HCT116 (cell line): ENCODE data around the gene PDE4B. TPM values are rescaled to one million over a fixed set of nuclear protein-coding genes. Genes with fewer than 3 reads are reported as not detected.

Source experiments
- ATAC-seq: fragments of 200-7000 bp; cut with Tn5 transposase; 2 replicates; pipeline ENCODE4 v1.9.1; 2020; ENCODE audit warnings: mild to moderate bottlenecking, moderate library complexity
- BruUV-seq: library from RNA; stranded (reverse); fragments of 400-500 nt; replicated peaks from 2 replicates; lab custom pipeline; 2021; lab: Mats Ljungman, UMichigan
- CTCF ChIA-PET: fragments of 300-600 bp; sonication (Branson Sonifier 250); formaldehyde crosslinking; loops from one replicate; lab custom pipeline; 2021; ENCODE audit warnings: antibody characterized with exemption; lab: Charles Lee
- POLR2A ChIA-PET: fragments of 300-600, 350-600 bp; sonication (Branson Sonifier 250); formaldehyde crosslinking; loops from one replicate; lab custom pipeline; 2021; ENCODE audit warnings: antibody characterized with exemption; lab: Charles Lee
- RAD21 ChIA-PET, 2 experiments: fragments of 300-600 bp; sonication (Branson Sonifier 250); formaldehyde crosslinking; loops; one replicate each; lab custom pipeline; 2023; ENCODE audit warnings: low total read pairs in 2 of 2; ENCODE audit not compliant: uncharacterized antibody in 2 of 2, unreplicated experiment in 2 of 2, low non-redundant PET in 1 of 2; lab: Charles Lee
- DNase-seq: peaks from one replicate; pipeline ENCODE4 v3.0.0-alpha.2; 2010; ENCODE audit warnings: low read depth, low spot score
- H2AFZ ChIP-seq: fragments of 200-600 bp; shearing (Covaris generic), sonication (generic); 2 replicates; pipeline ENCODE4 v1.6.1; 2017; ENCODE audit warnings: low read depth, mixed run types, mixed read lengths, antibody characterized with exemption, low read length; ENCODE audit not compliant: poor library complexity, severe bottlenecking
- H3K27ac ChIP-seq: 2 replicates; pipeline ENCODE4 v1.5.1; 2012; ENCODE audit warnings: low read depth, low read length
- H3K27me3 ChIP-seq: fragments of 200-600 bp; sonication (generic); 2 replicates; pipeline ENCODE4 v1.6.1; 2016; ENCODE audit warnings: mixed run types, low read length, mixed read lengths; ENCODE audit not compliant: insufficient read depth
- H3K36me3 ChIP-seq, 2 experiments: fragments of 200-500 bp in 1 of 2; fragments of 200-600 bp in 1 of 2; sonication (Bioruptor generic) in 1 of 2; sonication (generic) in 1 of 2; 2 replicates each; pipeline versions ENCODE4 v1.5.1 to v1.6.1; 2014 to 2016; ENCODE audit warnings: low read length in 2 of 2, inconsistent platforms in 1 of 2, mixed read lengths in 1 of 2, mixed run types in 1 of 2; ENCODE audit not compliant: insufficient read depth in 2 of 2, control insufficient read depth in 1 of 2
- H3K4me1 ChIP-seq, 2 experiments: fragments of 200-600 bp in 1 of 2; sonication (generic) in 1 of 2; 2 replicates each; pipeline versions ENCODE4 v1.5.1 to v1.6.1; 2012 to 2017; ENCODE audit warnings: low read length in 2 of 2, inconsistent platforms in 1 of 2, mild to moderate bottlenecking in 1 of 2, mixed read lengths in 1 of 2, mixed run types in 1 of 2, moderate library complexity in 1 of 2; ENCODE audit not compliant: insufficient read depth in 2 of 2, control insufficient read depth in 1 of 2
- H3K4me2 ChIP-seq: fragments of 200-600 bp; sonication (generic); 2 replicates; pipeline ENCODE4 v1.6.1; 2017; ENCODE audit warnings: mixed run types, low read length, mixed read lengths
- H3K4me3 ChIP-seq, 2 experiments: fragments of 200-600 bp in 1 of 2; sonication (generic) in 1 of 2; replicated peaks in 1 of 2; 2 replicates each; pipeline ENCODE4 v1.5.1; 2011 to 2016; ENCODE audit warnings: low read length in 2 of 2, control low read depth in 1 of 2, low read depth in 1 of 2, mild to moderate bottlenecking in 1 of 2, mixed read lengths in 1 of 2, mixed run types in 1 of 2
- H3K79me2 ChIP-seq: fragments of 200-600 bp; sonication (generic); 2 replicates; pipeline ENCODE4 v1.6.1; 2017; ENCODE audit warnings: mild to moderate bottlenecking, mixed run types, low read length, moderate library complexity, mixed read lengths; ENCODE audit not compliant: insufficient read depth
- H3K9ac ChIP-seq: fragments of 200-600 bp; sonication (generic); 2 replicates; pipeline ENCODE4 v1.6.1; 2016; ENCODE audit warnings: low read length, mixed read lengths
- H3K9me2 ChIP-seq: fragments of 200-600 bp; sonication (generic), shearing (Covaris generic); 2 replicates; pipeline ENCODE4 v1.6.1; 2017; ENCODE audit warnings: mixed run types, mild to moderate bottlenecking, moderate library complexity; ENCODE audit not compliant: insufficient read depth
- H3K9me3 ChIP-seq, 2 experiments: fragments of 200-500 bp in 1 of 2; fragments of 200-600 bp in 1 of 2; sonication (Bioruptor generic) in 1 of 2; sonication (generic) in 1 of 2; 2 replicates each; pipeline ENCODE4 v1.6.1; 2014 to 2017; ENCODE audit warnings: low read length in 2 of 2, mixed read lengths in 2 of 2, inconsistent platforms in 1 of 2, low read depth in 1 of 2, mild to moderate bottlenecking in 1 of 2, mixed run types in 1 of 2, moderate library complexity in 1 of 2; ENCODE audit not compliant: control insufficient read depth in 1 of 2, insufficient read depth in 1 of 2
- H4K20me1 ChIP-seq: fragments of 200-600 bp; sonication (generic), shearing (Covaris generic); 2 replicates; pipeline ENCODE4 v1.6.1; 2017; ENCODE audit warnings: mixed run types, mild to moderate bottlenecking, moderate library complexity; ENCODE audit not compliant: insufficient read depth
- ATF3 ChIP-seq: IDR thresholded peaks from 2 replicates; pipeline ENCODE4 v1.6.1; 2012
- CBX3 ChIP-seq: IDR thresholded peaks from 2 replicates; pipeline ENCODE4 v1.6.1; 2012; ENCODE audit warnings: low read depth
- CEBPB ChIP-seq: IDR thresholded peaks from 2 replicates; pipeline ENCODE4 v1.6.1; 2012; ENCODE audit warnings: low read depth
- EGR1 ChIP-seq: IDR thresholded peaks from 2 replicates; pipeline ENCODE4 v1.6.1; 2012; ENCODE audit warnings: low read depth
- ELF1 ChIP-seq: IDR thresholded peaks from 2 replicates; pipeline ENCODE4 v1.6.1; 2012; ENCODE audit warnings: low read depth, borderline replicate concordance
- EZH2 ChIP-seq: fragments of 200-600 bp; sonication (generic); IDR thresholded peaks from 2 replicates; pipeline ENCODE4 v1.6.1; 2017; ENCODE audit warnings: antibody characterized with exemption, mixed run types
- EZH2phosphoT487 ChIP-seq: fragments of 200-600 bp; IDR thresholded peaks from 2 replicates; pipeline ENCODE4 v1.6.1; 2018; ENCODE audit warnings: antibody characterized with exemption, borderline replicate concordance
- POLR2AphosphoS5 ChIP-seq: IDR thresholded peaks from 2 replicates; pipeline ENCODE4 v1.6.1; 2011; ENCODE audit warnings: mild to moderate bottlenecking, low read depth, low read length, moderate library complexity
- RAD21 ChIP-seq: IDR thresholded peaks from 2 replicates; pipeline ENCODE4 v1.6.1; 2012; ENCODE audit warnings: low read depth, mild to moderate bottlenecking
- REST ChIP-seq: IDR thresholded peaks from 2 replicates; pipeline ENCODE4 v1.6.1; 2012; ENCODE audit warnings: low read depth
- SIN3A ChIP-seq: IDR thresholded peaks from 2 replicates; pipeline ENCODE4 v1.6.1; 2012; ENCODE audit warnings: low read depth
- SRF ChIP-seq: IDR thresholded peaks from 2 replicates; pipeline ENCODE4 v1.6.1; 2012; ENCODE audit warnings: low read depth
- YY1 ChIP-seq: IDR thresholded peaks from 2 replicates; pipeline ENCODE4 v1.6.1; 2011; ENCODE audit warnings: low read length, low read depth, moderate library complexity, mild to moderate bottlenecking; ENCODE audit not compliant: insufficient replicate concordance; ENCODE audit errors: extremely low read depth
- ZFX ChIP-seq: fragments of 450-650 bp; IDR thresholded peaks from 2 replicates; pipeline ENCODE4 v1.6.1; 2017
- ZNF274 ChIP-seq: fragments of 200-500 bp; sonication (Bioruptor generic); IDR thresholded peaks from 2 replicates; pipeline ENCODE4 v1.6.1; 2014; ENCODE audit warnings: mild to moderate bottlenecking, low read depth, low read length, inconsistent platforms
- intact Hi-C: fragments of 100-400 bp; cut with micrococcal nuclease; formaldehyde crosslinking; loops from 2 replicates; pipeline ENCODE4 v1.10.0; 2022
- total RNA-seq: library from RNA; stranded (reverse); gene quantifications from one replicate; pipeline ENCODE4 v1.2.1, GENCODE V29; 2021; ENCODE audit not compliant: unreplicated experiment
- TF ChIP-seq, protein P1 (sequence below), 3 experiments: fragments of 200-600 bp in 1 of 3; sonication (generic) in 1 of 3; IDR thresholded peaks in 2 of 3; conservative IDR thresholded peaks in 1 of 3; 2 replicates each; pipeline ENCODE4 v1.5.1; 2012 to 2017; ENCODE audit warnings: low read depth in 2 of 3, low read length in 2 of 3, antibody characterized with exemption in 1 of 3, borderline replicate concordance in 1 of 3, control low read depth in 1 of 3, mild to moderate bottlenecking in 1 of 3, mixed read lengths in 1 of 3, mixed run types in 1 of 3, moderate library complexity in 1 of 3; ENCODE audit not compliant: insufficient read depth in 1 of 3

Gene PDE4B
- total RNA-seq, 1 experiment from 2014 or later: 76.9 TPM

DNA sequence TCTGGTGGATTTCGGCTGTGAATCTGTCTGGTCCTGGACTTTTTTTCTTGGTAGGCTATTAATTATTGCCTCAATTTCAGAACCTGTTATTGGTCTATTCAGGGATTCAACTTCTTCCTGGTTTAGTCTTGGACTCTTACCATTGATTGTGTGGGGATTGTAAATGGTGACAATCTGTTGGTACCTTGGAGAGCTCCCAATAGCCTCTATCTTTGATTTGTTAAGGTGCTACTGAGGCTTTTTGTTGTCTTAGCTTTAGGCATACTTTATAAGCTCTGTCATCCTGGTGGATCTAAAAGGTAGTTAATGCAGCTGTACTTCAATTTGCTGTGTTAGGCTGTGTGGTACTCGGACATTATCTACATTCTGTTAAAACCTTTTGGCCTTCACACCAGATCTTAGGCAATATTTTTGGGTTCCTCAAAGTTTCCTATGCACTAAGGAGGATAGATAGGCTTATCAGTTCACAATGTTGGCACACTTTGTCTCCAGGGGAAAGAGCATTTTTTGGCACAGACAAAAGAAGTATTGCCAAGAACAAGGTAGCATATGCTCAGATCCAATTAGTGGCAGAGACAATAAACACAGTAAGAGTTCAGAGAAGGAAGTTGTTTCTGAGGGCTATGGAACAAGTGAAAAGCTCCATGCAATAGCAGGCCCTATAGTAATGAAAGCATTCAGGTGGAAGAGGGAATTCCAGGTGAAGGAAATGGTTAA, 230.4 kb downstream of the PDE4B start:
- BruUV-seq: no TSS peak
- TF ChIP-seq POLR2AphosphoS5 (no peak), REST (peak; percentile 74)
- ATAC-seq (no peak), DNase-seq (no peak)
- no peak overlapping the region for H3K27ac ChIP-seq
- H3K4me2 ChIP-seq: no peak overlapping the region
- H3K36me3 ChIP-seq: no peaks in the 10 kb centered on the region
- H3K79me2 ChIP-seq: no peaks in the 10 kb centered on the region
- ChIA-PET RAD21 (no interaction called here), POLR2A (no interaction called here), CTCF (no interaction called here)
- no peaks in the 10 kb centered on the region for H3K27me3 ChIP-seq
- no peaks in the 10 kb centered on the region for H4K20me1 ChIP-seq
- H3K9me2 ChIP-seq: no peaks in the 10 kb centered on the region
- intact Hi-C loops: no loop called here
- H2AFZ ChIP-seq: no peak overlapping the region
- no peaks in the 10 kb centered on the region for H3K4me1 ChIP-seq
- no peak overlapping the region for H3K4me3 ChIP-seq
- no peak overlapping the region for H3K9ac ChIP-seq
- H3K9me3 ChIP-seq: no peaks in the 10 kb centered on the region

DNA sequence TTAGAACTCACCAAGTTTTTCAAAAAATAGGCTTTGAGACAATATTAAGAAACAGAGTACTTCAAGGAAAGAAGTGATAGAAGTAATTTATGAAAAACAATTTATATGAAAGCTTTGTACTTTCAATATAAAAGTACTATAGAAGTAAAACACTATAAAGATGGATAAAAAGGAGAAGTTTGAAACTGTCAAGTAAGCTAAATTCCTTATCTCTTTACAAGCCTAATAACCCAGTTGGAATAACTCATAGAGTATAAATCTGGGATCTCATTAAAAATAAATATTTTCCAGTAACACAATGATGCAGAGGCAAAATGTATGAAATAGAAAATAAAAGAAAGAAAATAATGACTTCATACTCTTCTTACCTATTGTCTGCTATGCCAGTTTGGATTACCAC, 232.5 kb downstream of the PDE4B start:
- Histone ChIP-seq H3K9ac (no peak overlapping the region), H3K4me2 (no peak overlapping the region), H3K79me2 (no peaks in the 10 kb centered on the region), H3K36me3 (no peaks in the 10 kb centered on the region), H2AFZ (no peak overlapping the region), H3K9me2 (no peaks in the 10 kb centered on the region), H3K27ac (no peak overlapping the region), H3K27me3 (no peaks in the 10 kb centered on the region), H3K9me3 (no peaks in the 10 kb centered on the region), H3K4me3 (no peak overlapping the region), H4K20me1 (no peaks in the 10 kb centered on the region), H3K4me1 (no peaks in the 10 kb centered on the region)
- ATAC-seq (no peak), DNase-seq (no peak)
- ChIA-PET POLR2A (no interaction called here), CTCF (no interaction called here), RAD21 (no interaction called here)
- intact Hi-C loops: no loop called here
- TF ChIP-seq ELF1 (no peak), CBX3 (no peak), ZFX (no peak), EZH2 (no peak), RAD21 (no peak), EGR1 (no peak), ATF3 (no peak), ZNF274 (no peak), SIN3A (no peak), EZH2phosphoT487 (no peak), POLR2AphosphoS5 (no peak), CEBPB (no peak), SRF (no peak), YY1 (no peak)
- TF ChIP-seq, protein P1, sequence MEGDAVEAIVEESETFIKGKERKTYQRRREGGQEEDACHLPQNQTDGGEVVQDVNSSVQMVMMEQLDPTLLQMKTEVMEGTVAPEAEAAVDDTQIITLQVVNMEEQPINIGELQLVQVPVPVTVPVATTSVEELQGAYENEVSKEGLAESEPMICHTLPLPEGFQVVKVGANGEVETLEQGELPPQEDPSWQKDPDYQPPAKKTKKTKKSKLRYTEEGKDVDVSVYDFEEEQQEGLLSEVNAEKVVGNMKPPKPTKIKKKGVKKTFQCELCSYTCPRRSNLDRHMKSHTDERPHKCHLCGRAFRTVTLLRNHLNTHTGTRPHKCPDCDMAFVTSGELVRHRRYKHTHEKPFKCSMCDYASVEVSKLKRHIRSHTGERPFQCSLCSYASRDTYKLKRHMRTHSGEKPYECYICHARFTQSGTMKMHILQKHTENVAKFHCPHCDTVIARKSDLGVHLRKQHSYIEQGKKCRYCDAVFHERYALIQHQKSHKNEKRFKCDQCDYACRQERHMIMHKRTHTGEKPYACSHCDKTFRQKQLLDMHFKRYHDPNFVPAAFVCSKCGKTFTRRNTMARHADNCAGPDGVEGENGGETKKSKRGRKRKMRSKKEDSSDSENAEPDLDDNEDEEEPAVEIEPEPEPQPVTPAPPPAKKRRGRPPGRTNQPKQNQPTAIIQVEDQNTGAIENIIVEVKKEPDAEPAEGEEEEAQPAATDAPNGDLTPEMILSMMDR (IDR thresholded peaks at IDR 0.05 in 2 of 3, conservative IDR thresholded peaks at IDR 0.05 in 1 of 3; ENCODE audit: borderline replicate concordance in 1 of 3, insufficient read depth in 1 of 3, low read depth in 2 of 3, low read length in 2 of 3): no peak
- no TSS peak for BruUV-seq
